Astrocyte (in vitro differentiated cells and primary cell): Measurements from ENCODE around the gene DOCK7.

Source experiments
- EZH2 ChIP-seq: IDR thresholded peaks from 2 replicates; pipeline ENCODE4 v1.6.1; 2012; ENCODE audit warnings: mild to moderate bottlenecking, low read length, inconsistent platforms; ENCODE audit not compliant: insufficient read depth
- TF ChIP-seq, protein P1 (sequence below): IDR thresholded peaks from 2 replicates; pipeline ENCODE4 v1.5.1; 2011; ENCODE audit warnings: low read depth, mild to moderate bottlenecking, inconsistent platforms, low read length, moderate library complexity; ENCODE audit not compliant: insufficient read depth

DNA sequence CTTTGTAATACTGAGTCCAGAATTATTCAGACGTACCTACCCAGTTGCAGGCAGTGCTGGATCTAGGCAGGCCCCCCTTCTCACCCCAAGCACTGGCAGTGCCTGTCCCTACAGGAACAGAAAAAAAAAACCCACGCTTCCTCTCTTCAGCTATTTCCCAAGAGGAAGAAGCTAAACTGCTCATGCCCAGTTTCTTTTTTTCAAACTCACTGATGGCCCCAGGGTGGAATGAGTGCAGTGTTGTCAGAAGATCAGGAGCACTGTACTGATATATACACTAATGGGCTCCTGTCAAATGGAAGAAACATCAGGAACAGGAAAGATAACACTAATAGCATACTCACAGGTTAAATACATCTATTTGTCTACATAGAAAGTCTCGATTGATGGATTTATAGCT, 28.2 kb upstream of the DOCK7 start:
- TF ChIP-seq EZH2, result no peak
- TF ChIP-seq, protein P1, sequence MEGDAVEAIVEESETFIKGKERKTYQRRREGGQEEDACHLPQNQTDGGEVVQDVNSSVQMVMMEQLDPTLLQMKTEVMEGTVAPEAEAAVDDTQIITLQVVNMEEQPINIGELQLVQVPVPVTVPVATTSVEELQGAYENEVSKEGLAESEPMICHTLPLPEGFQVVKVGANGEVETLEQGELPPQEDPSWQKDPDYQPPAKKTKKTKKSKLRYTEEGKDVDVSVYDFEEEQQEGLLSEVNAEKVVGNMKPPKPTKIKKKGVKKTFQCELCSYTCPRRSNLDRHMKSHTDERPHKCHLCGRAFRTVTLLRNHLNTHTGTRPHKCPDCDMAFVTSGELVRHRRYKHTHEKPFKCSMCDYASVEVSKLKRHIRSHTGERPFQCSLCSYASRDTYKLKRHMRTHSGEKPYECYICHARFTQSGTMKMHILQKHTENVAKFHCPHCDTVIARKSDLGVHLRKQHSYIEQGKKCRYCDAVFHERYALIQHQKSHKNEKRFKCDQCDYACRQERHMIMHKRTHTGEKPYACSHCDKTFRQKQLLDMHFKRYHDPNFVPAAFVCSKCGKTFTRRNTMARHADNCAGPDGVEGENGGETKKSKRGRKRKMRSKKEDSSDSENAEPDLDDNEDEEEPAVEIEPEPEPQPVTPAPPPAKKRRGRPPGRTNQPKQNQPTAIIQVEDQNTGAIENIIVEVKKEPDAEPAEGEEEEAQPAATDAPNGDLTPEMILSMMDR, result no peak
